Measurements from ENCODE around the gene TEAD4. TPM values are rescaled to one million over a fixed set of nuclear protein-coding genes. Genes with fewer than 3 reads are reported as not detected.

TEAD4 gene
- total and polyA plus RNA-seq, 4 donors: 0.79 to 3.8 (median 2.8) TPM

GRCh38 chr12:3049176-3049575 is 90.0 kb downstream of the TEAD4 start:
- TF ChIP-seq JUND (IDR thresholded peaks at IDR 0.05) (no peak), FOXA1 (IDR thresholded peaks at IDR 0.05) (no peak), REST (IDR thresholded peaks at IDR 0.05) (no peak), GABPA (IDR thresholded peaks at IDR 0.05 in 1 of 2, conservative IDR thresholded peaks at IDR 0.05 in 1 of 2) (no peak), FOXA2 (IDR thresholded peaks at IDR 0.05) (no peak), HNF4A (conservative IDR thresholded peaks at IDR 0.05) (no peak), EGR1 (IDR thresholded peaks at IDR 0.05; ENCODE audit: low read depth in 2 of 2) (no peak), YY1 (IDR thresholded peaks at IDR 0.05) (no peak), RAD21 (IDR thresholded peaks at IDR 0.05) (no peak), TAF1 (conservative IDR thresholded peaks at IDR 0.05) (no peak), ATF3 (IDR thresholded peaks at IDR 0.05) (no peak), HNF4G (IDR thresholded peaks at IDR 0.05) (no peak), ZBTB33 (IDR thresholded peaks at IDR 0.05) (no peak), SP1 (IDR thresholded peaks at IDR 0.05) (no peak), CTCF (IDR thresholded peaks at IDR 0.05; ENCODE audit: low read depth, low read length, missing input control) (no peak), RXRA (IDR thresholded peaks at IDR 0.05) (no peak), NR2F2 (IDR thresholded peaks at IDR 0.05) (no peak), MAX (IDR thresholded peaks at IDR 0.05) (no peak)
- no peaks in the 10 kb centered on the region for H3K4me1 ChIP-seq (ENCODE audit: control insufficient read depth in 4 of 4, insufficient read depth in 4 of 4, low read length in 3 of 4)
- H3K9ac ChIP-seq (ENCODE audit: low read depth in 1 of 2, low read length in 2 of 2): no peak overlapping the region
- 67% methylated on average over 9 of the region's 9 CpGs for WGBS
- no peaks in the 10 kb centered on the region for H3K36me3 ChIP-seq (ENCODE audit: control insufficient read depth in 4 of 4, insufficient read depth in 3 of 4, low read depth in 1 of 4, low read length in 3 of 4)
- H3K27me3 ChIP-seq (ENCODE audit: control insufficient read depth in 4 of 4, insufficient read depth in 4 of 4, low read length in 3 of 4): no peaks in the 10 kb centered on the region
- no peaks in the 10 kb centered on the region for H3K9me3 ChIP-seq (ENCODE audit: control insufficient read depth in 4 of 4, low read length in 3 of 4)
- no peak for DNase-seq (ENCODE audit: low spot score)
- H3K27ac ChIP-seq (ENCODE audit: low read depth in 1 of 2, low read length in 2 of 2): no peak overlapping the region
- H3K4me3 ChIP-seq (ENCODE audit: low read depth in 1 of 3, low read length in 3 of 3): no peak overlapping the region

Data from liver (tissue), 9 donors.